SK-N-DZ (cell line): Measurements from ENCODE around the gene FAM53A.
"Not testable (repeated sequence)": the region's sequence is repeated elsewhere in the genome, so short reads cannot be mapped to it uniquely, and the experiment has no call there.

Source experiments
- DNase-seq: peaks from one replicate; pipeline ENCODE4 v3.0.0-alpha.2; 2015; ENCODE audit warnings: low spot score

The FAM53A gene

DNA sequence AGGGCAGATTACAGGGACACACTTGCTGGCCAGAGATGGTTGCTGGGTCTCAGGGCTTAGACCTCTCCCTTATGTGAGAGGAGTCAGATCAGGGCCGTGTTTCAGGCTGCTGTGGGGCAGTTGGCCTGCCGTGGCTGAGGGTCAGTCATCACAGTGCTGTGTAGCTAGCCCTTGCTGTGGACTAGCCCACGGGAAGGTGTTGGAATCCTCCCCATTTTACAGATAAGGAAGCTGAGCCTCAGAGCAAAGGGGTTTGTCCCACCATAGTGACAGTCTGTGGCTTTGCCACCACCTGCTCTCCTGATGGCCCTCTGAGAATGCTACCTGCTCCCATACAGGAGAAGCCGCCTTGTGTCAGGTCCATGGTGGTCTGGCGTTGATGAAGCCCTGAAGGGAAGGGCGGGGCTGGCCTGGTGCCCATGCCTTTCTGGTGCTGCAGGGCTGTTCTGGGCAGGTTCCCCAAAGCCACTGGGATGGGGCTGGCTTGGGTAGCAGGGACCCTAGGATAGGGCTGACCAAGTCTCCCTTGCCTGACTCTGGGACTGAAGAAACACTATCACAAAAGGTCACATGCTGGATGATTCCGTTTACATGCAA lies 2.4 kb upstream of the FAM53A start:
- DNase-seq: no peak

DNA sequence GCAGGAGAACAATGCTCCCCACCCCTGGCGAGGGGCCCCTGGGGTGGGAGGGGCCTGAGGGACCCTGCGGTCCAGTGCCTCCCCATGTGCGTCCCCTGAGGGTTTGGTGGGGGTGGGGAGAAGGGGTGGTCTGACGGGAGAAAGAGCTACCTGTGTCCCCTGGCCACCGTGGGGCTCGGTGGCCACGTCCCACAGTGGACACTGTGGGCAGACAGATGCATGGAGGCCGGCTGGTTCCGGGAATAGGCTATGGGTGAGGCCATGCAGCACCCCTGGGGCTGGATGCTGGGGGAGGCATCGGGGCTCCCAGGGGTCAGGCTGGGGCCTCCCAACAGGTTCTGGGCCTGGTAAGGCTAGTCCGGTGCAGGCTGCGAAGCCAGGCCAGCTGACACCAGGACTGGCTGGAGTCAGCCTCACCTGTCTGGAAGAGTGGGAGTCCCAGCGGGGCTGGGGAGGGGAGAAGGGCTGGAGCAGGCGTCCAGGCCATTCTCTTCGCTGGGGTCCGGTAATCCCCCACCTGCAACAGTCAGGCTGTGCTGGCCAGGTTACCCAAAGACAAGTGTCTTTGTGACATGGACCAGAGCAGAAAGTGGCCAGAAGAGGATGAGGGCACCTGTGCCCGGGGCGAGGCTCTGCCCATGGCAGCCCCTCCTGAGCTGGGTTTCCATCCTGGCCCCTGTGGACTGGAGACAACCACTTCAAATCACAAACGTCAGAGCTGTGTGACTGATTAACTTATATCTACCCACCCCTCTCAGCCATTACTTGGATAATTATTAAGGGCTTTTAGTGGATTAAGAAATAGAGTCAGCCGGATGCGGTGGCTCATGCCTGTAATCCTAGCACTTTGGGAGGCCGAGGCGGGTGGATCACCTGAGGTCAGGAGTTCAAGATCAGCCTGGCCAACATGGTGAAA lies 1.4 kb upstream of the FAM53A start:
- DNase-seq: no peak

DNA sequence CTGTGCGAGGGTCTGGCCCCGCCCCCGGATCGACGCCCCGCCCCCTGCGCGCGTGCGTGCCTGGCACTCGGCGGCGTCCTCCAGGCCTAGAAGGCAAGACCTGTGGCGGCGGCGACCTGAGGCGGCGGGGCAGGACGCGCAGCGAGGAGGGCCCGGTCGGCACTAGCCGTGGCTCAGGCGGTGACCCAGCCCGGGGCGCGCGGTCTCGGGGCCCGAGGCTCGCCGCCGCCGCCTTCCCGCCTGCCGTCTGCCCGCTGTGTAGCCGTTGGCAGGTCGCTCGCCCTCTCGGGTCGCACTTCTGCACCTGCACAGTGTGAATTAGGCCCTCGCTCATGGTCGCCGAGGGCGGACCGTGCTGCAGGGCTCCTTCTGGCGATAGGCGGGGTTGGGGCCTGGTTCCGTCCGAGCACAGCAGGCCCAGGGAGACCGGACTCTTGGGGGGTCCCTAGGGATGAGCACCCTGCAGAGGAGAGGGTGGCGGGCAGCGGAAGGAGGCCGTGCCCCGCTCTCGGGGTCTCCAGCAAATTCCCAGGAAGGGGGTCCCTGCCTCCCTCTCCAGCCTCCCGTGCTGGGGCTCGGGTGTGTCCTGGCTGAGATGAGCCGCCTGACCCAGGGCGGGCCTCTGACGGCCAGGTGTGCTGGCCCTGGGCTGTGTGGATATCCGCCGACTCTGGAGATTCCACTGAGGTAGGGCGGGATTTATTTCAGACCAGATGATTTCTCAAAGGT lies 557 bp upstream of the FAM53A start:
- DNase-seq: no peak

DNA sequence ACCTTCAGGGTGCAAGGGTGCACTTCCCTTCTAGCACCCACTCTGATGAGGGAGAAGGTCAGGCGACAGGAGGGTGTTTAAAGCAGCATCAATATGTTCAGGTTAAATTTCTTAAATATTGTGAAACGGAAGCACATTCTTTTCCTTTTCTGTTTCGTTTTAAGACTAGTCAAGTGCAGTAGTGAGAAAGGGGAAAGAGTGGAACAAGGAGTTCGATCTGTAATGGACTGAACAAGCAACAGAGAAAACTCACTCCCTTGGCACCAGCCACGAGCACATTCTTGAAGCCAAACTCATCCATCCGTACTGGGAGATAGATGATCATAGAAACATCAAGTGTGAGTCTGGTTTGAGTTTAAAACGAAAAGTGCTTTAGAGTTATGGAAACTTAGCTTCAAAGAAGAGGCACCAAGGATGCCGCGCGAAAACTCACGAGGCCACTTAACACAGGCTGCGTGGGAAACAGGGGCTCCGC lies 815 bp downstream of the FAM53A start:
- no peak for DNase-seq

DNA sequence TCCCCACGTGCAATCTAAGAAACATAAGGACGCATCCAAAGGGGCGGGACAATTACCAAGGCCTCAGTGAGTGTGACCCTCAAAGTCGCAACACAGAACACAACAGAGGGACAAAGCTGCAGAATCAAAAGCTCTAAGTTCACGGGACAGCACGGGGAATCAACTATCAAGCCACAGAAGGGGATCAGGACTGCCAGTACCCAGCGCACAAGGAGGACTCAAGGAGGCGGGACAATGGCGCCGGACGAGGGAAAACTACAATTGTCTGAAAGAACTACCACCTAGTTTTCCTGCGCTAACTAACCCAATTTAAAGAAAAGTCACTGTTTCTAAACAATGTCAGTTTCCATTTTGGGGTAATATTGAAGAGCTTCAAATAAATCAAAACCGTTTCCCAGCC lies 1.3 kb downstream of the FAM53A start:
- no peak for DNase-seq

DNA sequence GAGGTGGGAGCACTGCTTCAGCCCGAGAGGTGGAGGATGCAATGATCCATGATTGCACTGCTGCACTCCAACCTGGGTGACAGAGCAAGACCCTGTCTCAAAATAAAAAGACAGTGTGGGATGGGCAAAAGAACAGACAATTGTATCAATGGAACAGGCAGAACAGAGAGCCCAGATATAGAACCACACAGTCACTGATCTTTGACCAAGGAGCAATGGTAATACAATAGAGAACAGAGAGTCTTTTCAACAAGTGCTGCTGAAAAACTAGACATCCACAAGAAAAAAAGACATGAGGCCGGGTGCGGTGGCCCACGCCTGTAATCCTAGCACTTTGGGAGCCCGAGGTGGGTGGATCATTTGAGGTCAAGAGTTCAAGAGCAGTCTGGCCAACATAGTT lies 5.9 kb downstream of the FAM53A start:
- no peak for DNase-seq

DNA sequence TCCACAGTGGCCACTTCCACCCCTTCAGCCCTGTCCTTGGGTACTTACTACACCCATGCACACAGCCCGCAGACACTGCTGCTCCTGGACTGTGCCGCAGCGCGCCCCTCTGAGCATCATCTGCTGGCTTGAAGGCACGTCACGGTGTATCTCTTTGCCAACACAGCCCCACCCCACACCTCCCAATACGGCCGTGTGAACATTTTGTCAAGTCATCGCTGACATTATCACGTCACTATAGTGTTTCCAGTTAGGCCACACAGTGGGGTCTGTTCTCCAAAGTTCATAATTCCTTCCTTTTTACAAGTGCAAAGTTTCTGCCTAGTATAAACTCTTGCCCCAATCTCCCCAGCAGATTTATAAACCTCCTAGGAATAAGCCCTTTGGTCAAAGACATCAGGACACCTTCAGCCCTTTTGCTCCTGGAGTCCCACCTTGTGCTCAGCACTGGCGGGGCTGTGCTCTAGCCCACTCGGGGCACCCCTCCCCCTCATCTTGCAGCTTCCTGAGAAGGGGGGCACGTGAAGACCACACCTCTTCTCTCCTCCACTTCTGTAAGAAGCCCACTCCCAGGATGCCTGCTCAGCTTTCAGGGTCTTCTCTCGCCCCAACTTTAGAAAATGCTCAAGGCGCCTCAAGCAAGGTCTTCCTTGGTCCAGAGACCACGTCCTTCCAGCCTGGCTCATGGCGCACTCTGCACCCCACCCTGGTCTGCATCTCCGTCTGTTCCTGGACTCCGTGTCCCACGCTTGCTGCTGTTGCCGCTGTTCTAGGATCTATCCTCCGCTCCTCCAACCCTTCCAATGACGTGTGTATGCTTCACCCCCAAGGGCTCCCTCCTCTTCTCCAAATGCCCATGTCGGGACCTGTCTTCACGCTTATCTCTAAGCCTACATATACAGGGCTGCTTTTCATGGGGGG lies 7.2 kb downstream of the FAM53A start:
- no peak for DNase-seq

DNA sequence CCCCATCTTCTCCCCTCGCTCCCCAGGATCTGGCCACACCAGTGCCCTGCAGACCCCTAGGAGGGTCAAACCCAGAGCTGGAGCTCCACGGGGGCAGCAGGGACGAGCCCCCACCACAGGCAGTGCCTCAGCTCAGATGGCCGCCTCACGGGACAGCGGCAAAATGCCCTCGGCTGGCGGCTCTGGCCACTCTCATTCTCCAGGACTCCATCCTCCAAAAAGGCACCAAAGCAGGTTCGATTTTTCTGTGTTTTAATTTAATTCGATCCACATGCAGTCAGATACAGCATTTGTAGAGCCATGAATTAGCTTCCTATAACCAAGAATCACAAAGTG lies 8.3 kb downstream of the FAM53A start:
- no peak for DNase-seq

DNA sequence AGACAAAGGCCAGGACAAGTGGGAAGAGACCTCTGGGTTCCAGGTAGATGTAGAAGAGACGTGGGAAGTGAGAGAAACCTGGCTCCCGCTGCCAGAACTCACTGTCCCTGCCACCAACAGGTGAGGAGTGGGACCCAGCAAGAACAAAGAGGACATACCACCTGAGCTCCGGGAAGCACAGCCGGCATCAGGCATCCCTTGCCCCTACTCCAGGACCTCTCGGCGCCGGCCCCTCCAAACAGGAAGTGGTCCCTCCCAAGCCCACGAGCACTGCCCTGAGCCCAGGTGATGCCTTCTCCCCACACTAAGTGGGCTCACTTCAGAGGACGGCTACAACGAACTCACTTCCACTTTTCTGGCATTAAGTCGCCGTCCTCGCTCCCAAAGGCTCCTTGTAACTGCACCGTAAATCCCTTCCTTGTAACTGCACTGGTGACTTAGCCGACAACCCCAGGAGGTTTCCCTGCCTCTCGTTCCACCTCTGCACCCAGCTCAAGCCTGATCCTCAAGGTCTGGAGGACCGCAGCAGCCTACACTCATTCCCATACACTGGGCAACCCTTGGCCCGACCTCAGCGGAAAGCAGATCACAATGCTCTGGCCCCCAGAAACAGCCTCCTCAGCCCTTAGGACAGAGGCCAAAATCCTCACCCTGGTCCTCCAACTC lies 8.8 kb downstream of the FAM53A start:
- DNase-seq: no peak

DNA sequence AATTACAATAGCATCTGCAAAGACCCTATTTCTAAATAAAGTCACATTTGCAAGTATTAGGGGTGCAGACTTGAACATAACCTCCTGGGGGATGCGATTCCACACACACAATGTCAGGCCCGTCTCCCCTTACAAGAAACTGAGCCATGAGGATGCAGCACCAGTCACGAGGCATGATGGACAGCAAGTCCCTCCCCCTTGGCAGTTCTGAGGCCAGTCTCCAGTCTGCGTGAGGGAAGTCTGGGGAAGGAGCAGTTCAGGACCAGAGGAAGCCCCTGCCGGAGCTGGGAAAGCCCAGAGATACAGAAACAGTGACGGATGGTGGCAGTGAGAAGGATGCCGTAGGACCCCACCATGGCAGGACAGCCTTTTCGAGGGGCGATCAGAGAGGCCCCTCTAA lies 9.4 kb downstream of the FAM53A start:
- DNase-seq: peak; percentile 37

DNA sequence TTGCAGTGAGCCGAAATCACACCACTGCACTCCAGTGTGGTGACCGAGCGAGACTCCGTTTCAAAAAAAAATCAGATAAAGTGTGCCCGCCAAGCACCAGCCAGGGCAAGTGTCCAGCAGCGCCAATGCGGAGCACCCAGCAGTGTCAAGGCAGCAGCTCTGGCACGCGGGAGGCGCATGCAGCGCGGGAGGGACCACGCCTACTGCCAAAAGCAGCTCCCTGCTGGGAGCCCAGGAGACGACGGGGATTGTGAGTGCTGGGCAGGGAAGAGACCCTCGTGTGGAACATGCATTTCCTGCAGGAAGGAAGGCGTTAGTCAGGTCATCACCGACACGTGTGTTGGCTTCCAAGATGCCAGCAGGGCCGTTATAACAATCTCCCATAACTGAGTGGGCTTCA lies 10.4 kb downstream of the FAM53A start:
- no peak for DNase-seq

DNA sequence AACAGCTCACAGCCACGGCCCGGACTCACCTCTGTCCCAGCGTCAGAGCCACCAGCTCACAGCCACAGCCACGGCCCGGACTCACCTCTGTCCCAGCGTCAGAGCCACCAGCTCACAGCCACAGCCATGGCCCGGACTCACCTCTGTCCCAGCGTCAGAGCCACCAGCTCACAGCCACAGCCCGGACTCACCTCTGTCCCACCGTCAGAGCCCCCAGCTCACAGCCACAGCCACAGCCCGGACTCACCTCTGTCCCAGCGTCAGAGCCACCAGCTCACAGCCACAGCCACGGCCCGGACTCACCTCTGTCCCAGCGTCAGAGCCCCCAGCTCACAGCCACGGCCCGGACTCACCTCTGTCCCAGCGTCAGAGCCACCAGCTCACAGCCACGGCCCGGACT lies 13.1 kb downstream of the FAM53A start:
- DNase-seq: not testable (repeated sequence)

DNA sequence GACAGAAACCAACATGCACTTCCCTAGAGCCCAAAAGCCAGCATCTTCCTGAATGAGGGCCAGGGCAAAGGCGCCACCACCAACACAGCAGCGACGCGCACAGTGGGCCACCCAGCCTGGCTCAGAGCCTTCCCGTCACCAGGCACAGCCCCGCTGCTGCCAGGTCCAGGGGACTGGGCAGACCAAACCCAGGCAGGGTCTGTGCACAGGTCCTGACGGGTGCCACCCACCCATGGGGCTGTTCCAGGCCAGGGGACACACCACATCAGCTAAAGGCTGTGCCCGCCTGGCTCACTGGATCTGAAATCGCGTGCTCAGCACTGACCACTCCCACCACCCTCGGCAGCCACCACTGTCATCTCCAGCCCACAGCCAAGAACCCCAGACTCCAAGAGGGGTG lies 13.8 kb downstream of the FAM53A start:
- DNase-seq: no peak

DNA sequence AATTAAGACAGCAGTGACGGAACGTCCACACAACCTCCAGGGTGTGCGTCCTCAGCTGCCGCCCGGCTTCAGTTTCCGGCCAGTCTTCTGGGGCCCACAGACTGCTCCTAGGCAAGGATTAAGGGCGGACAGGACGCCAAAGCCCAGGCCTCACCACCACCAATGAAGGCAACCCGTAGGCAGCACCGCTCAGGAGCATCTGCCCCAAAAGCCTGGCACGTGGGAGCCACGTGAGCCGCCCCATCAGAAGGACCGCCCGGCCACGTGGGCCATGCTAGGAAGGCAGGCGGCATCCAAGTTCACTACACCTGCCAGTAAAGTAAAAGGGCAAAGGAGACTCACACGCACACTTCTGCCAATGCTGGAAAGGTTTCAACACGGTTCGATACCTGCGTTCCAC lies 14.3 kb downstream of the FAM53A start:
- no peak for DNase-seq

DNA sequence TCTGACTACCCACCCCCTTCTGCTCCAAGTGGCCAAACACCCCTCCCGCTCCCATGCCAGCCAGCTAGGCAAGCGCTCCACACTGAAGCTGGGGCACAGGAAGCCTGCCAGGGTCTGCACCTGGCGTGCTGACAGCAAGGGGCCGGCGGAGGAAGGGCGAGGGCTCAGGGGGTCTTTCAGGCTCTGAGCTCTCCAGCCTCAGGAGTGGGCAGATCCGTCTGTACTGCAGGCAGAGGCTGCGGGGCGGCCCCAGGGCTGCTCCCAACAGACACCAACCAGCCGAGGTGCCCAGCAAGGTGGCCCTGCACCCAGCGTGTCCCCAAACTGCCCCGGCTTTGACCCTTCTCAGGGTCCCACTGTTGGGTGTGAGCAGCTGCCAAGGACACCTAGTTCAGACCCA lies 14.8 kb downstream of the FAM53A start:
- no peak for DNase-seq

DNA sequence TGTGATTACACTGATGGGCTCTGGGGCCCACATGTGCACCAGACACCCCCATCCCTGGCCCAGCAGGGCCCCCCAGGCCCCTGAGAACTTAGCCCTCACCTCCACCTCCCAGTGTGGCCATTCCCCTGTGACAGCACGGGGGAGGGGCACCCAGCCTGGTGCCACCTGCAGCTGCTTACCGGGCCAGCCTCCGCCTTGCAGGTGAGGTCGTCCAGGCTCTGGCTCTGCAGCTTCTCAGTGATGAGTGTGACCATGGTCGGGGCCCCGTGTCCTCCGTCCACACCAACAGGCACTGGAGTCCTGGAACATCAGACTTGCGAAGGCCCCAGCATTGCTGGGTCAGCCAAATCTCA lies 15.6 kb downstream of the FAM53A start:
- no peak for DNase-seq

DNA sequence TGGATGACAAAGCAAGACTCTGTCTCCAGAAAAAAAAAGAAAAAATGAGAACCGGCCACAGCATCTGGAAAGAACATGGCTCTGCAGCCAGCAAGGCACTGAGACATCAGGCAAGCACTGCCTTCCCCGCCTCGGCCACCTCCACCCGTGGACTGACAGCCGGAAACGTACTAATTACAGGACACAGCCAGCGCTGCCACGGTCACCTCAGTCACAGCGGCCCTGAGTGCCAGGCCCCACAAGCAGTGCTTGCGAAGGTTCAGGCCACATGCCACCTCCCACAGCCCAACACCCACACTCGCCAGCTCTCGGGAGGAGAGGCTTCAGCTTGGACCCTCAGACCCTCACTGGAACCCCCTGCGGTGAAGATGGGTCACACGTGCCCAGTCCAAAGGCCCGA lies 16.8 kb downstream of the FAM53A start:
- no peak for DNase-seq

DNA sequence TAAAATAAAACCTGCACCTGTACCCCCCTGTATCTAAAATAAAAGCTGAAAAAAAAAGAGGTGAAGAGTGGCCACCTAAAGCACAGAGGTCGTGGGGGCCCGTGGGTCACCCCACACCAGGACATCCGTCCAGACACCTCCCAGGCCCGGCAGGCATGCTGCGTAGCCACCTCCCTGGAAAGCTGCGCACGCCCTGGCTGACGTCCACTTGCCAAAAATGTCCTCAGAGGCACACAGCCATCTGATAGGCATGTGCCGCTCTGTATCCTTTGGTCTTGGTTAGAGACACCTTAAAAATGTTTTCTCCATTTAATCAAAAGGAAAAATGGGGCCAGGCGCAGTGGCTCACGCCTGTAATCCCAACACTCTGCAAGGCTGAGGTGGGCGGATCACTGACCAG lies 17.7 kb downstream of the FAM53A start:
- DNase-seq: no peak

DNA sequence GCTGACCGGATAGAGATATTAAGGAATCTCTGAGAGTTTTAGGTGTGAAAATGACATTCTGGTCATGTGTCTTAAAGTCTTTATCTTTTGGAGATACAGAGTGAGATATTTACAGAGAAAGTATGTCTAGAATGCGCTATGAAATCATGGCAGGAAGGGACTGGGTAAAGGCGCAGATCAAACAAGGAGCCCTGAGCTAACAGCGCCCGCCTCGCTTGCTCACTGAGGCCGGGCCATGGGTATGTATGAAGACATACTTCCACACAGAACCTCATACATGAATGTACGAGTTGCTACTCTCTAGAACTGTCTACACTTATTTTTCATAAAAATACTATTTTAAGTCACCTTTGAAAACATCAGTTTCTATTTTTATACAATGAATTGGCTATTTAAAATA lies 20.0 kb downstream of the FAM53A start:
- no peak for DNase-seq

DNA sequence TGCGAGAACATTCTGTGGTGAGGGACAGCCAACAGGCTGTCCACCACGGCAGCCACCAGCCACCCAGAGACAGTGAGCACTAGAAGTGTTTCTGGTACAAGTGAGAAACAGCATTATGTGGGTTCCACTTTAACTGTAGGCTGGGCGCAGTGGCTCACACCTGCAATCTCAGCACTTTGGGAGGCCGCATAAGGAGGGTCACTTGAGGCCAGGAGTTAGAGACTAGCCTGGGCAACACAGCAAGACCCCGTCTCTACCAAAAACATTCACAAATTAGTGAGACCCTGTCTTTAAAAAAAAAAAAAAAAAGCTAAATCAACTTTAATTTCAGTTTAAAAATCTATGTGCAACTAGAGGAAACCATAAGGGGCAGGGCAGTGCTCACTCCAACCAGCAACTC lies 20.6 kb downstream of the FAM53A start:
- no peak for DNase-seq

DNA sequence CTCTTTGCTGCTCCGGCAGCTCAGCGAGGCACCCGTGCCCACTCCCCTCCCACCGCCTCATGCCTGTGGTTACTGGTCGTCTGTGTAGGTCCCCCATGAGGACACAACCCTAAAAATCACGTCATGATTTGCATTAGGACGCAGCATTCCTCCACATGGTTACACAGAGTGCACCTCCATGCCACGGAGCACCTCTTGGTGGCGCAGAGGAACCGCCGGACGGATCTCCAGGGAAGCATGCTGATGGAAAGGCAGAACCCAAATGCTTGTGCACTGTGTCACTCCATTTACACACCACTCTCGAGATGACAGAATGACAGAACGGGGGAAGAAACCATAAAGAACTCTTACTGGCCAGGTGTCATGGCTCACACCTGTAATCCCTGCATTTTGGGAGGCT lies 22.4 kb downstream of the FAM53A start:
- no peak for DNase-seq
